Middle frontal gyrus (tissue), 1 donor: ENCODE measurements around the gene LRRC43.
"Not testable (repeated sequence)": the region's sequence is repeated elsewhere in the genome, so short reads cannot be mapped to it uniquely, and the experiment has no call there.

Source experiments
- DNase-seq: peaks from one replicate; pipeline ENCODE4 v3.0.0-alpha.2; 2015; ENCODE audit warnings: low spot score; ENCODE audit errors: extremely low spot score

Gene LRRC43

GRCh38 chr12:122192441-122192840 is 9.5 kb downstream of the LRRC43 start:
- DNase-seq: no peak

- DNase-seq: no peak
These were observed 11.9 kb downstream of the LRRC43 start for GRCh38 chr12:122194804-122195203.

- no peak for DNase-seq
These were observed 12.5 kb downstream of the LRRC43 start for GRCh38 chr12:122195405-122195804.

- DNase-seq: no peak
These were observed 14.7 kb downstream of the LRRC43 start for GRCh38 chr12:122197612-122197966.

GRCh38 chr12:122199484-122200355 is 16.8 kb downstream of the LRRC43 start:
- no peak for DNase-seq

- no peak for DNase-seq
These were observed 17.7 kb downstream of the LRRC43 start for GRCh38 chr12:122200541-122201175.

- no peak for DNase-seq
These were observed 18.5 kb downstream of the LRRC43 start for GRCh38 chr12:122201381-122201780.

GRCh38 chr12:122202017-122202416 is 19.1 kb downstream of the LRRC43 start:
- DNase-seq: no peak

GRCh38 chr12:122202811-122203210 is 19.9 kb downstream of the LRRC43 start:
- not testable (repeated sequence) for DNase-seq

GRCh38 chr12:122203301-122204166 is 20.6 kb downstream of the LRRC43 start, which contains the start of gene B3GNT4:
B3GNT4 (plus strand) TSS chr12:122203709; CDS start chr12:122204619, 910 bp downstream.
- no peak for DNase-seq

GRCh38 chr12:122204167-122205052 is 21.5 kb downstream of the LRRC43 start:
- no peak for DNase-seq

GRCh38 chr12:122205053-122205925 is 22.4 kb downstream of the LRRC43 start:
- DNase-seq: no peak

GRCh38 chr12:122206111-122206881 is 23.4 kb downstream of the LRRC43 start:
- no peak for DNase-seq

GRCh38 chr12:122206976-122207375 is 24.1 kb downstream of the LRRC43 start:
- DNase-seq: no peak

GRCh38 chr12:122207391-122207790 is 24.5 kb downstream of the LRRC43 start:
- DNase-seq: no peak

- DNase-seq: no peak
These were observed 25.3 kb downstream of the LRRC43 start for GRCh38 chr12:122208073-122208820.

GRCh38 chr12:122215771-122216170 is 32.8 kb downstream of the LRRC43 start:
- DNase-seq: no peak

GRCh38 chr12:122216445-122216844 is 33.5 kb downstream of the LRRC43 start:
- no peak for DNase-seq
